Activated CD8-positive, alpha-beta T cell treated with anti-CD3 and anti-CD28 coated beads for 36 hours (primary cell): ENCODE measurements around the gene OFD1. TPM values are rescaled to one million over a fixed set of nuclear protein-coding genes. Genes with fewer than 3 reads are reported as not detected.

Source experiments
- ATAC-seq: fragments of 200-7000 bp; cut with Tn5 transposase; one replicate; pipeline ENCODE4 v1.10.0; 2021; ENCODE audit warnings: mild to moderate bottlenecking, moderate library complexity
- CTCF ChIA-PET: fragments of 350-600 bp; sonication (Branson Sonifier 250); formaldehyde crosslinking; loops from one replicate; lab custom pipeline; 2021; ENCODE audit warnings: antibody characterized with exemption; lab: Charles Lee
- POLR2A ChIA-PET: fragments of 350-600 bp; sonication (Branson Sonifier 250); formaldehyde crosslinking; loops from one replicate; lab custom pipeline; 2021; ENCODE audit warnings: antibody characterized with exemption; lab: Charles Lee
- DNase-seq: peaks from one replicate; pipeline ENCODE4 v3.0.0-alpha.2; 2020
- H3K27ac Mint-ChIP-seq: one replicate; pipeline ENCODE4 v1.8.0; 2021; ENCODE audit warnings: mild to moderate bottlenecking, mixed read lengths
- H3K27me3 Mint-ChIP-seq: one replicate; pipeline ENCODE4 v1.8.0; 2021; ENCODE audit warnings: mixed read lengths
- H3K36me3 Mint-ChIP-seq: one replicate; pipeline ENCODE4 v1.8.0; 2021; ENCODE audit warnings: low read depth, mixed read lengths
- H3K4me1 Mint-ChIP-seq: one replicate; pipeline ENCODE4 v1.8.0; 2021; ENCODE audit warnings: low read depth, mixed read lengths
- H3K4me3 Mint-ChIP-seq: one replicate; pipeline ENCODE4 v1.8.0; 2021; ENCODE audit warnings: mild to moderate bottlenecking, moderate library complexity, mixed read lengths
- H3K9me3 Mint-ChIP-seq: one replicate; pipeline ENCODE4 v1.8.0; 2021; ENCODE audit warnings: mixed read lengths
- CTCF ChIP-seq: fragments of 200-600 bp; IDR thresholded peaks from one replicate; pipeline ENCODE4 v1.8.0; 2022; ENCODE audit warnings: antibody characterized with exemption, mild to moderate bottlenecking
- intact Hi-C: fragments of 100-400 bp; cut with micrococcal nuclease; formaldehyde crosslinking; loops from one replicate; pipeline ENCODE4 v1.10.0; 2022
- total RNA-seq, 2 experiments: library from RNA; stranded (reverse); gene quantifications; one replicate each; pipeline ENCODE4 v1.2.3, GENCODE V29; 2021

The OFD1 gene
- total RNA-seq, 2 experiments from 2014 or later = 32.4 to 34.5 TPM

- CTCF ChIA-PET = interaction anchor here (0.9 to 1.8 kb wide), 3 partner anchors 9 to 741 kb away, joined by 3 to 7 read pairs (median 3); no protein-coding TSS in a partner anchor
- POLR2A ChIA-PET = interaction anchor here (0.9 to 3.3 kb wide), 7 partner anchors 11 to 623 kb away, joined by 3 to 19 read pairs (median 3); partner anchors contain the start of genes OFD1 and TRAPPC2
- Mint-ChIP-seq H3K27me3 (no peaks in the 10 kb centered on the region), H3K27ac (peak overlapping the region; percentile 97), H3K4me3 (peak overlapping the region; percentile 84), H3K9me3 (no peaks in the 10 kb centered on the region), H3K36me3 (peaks cover 24% of the 10 kb centered on the region), H3K4me1 (peaks cover 61% of the 10 kb centered on the region)
- DNase-seq = peak; percentile 12
- ATAC-seq = peak; percentile 25
- TF ChIP-seq CTCF = no peak
- intact Hi-C loops = loop anchor here (10.0 kb wide), 1 partner anchor 46 kb away; the partner anchor contains the start of genes OFD1 and TRAPPC2
These were observed 46.1 kb upstream of the OFD1 start for GRCh38 chrX:13688384-13688957.

GRCh38 chrX:13688958-13689740 is 45.4 kb upstream of the OFD1 start, which contains the start of gene RAB9A:
TSS of gene RAB9A (plus strand) at chrX:13689128. CDS start at chrX:13708747, 19,619 bp downstream.
- H3K27ac Mint-ChIP-seq = peak within 1 kb of the TSS; percentile 97
- H3K4me3 Mint-ChIP-seq = peak within 1 kb of the TSS; percentile 84
- ATAC-seq (peak; percentile 87), DNase-seq (peak; percentile 82)
- intact Hi-C loops = loop anchor here (10.0 kb wide), 1 partner anchor 46 kb away; the partner anchor contains the start of genes OFD1 and TRAPPC2
- no peaks in the 10 kb centered on the region for H3K27me3 Mint-ChIP-seq
- H3K9me3 Mint-ChIP-seq = no peaks in the 10 kb centered on the region
- POLR2A ChIA-PET = interaction anchor here (0.9 to 3.3 kb wide), 7 partner anchors 12 to 624 kb away, joined by 3 to 19 read pairs (median 3); partner anchors contain the start of genes OFD1 and TRAPPC2
- H3K4me1 Mint-ChIP-seq = peaks cover 62% of the 10 kb centered on the region
- no peak for TF ChIP-seq CTCF
- CTCF ChIA-PET = interaction anchor here (0.9 to 1.8 kb wide), 3 partner anchors 8 to 742 kb away, joined by 3 to 7 read pairs (median 3); no protein-coding TSS in a partner anchor
- H3K36me3 Mint-ChIP-seq = peaks cover 24% of the 10 kb centered on the region

- Mint-ChIP-seq H3K36me3 (peaks cover 24% of the 10 kb centered on the region), H3K27ac (peak overlapping the region; percentile 97), H3K27me3 (no peaks in the 10 kb centered on the region), H3K4me3 (peak overlapping the region; percentile 84), H3K4me1 (peaks cover 61% of the 10 kb centered on the region), H3K9me3 (no peaks in the 10 kb centered on the region)
- CTCF ChIA-PET = interaction anchor here (1.3 kb wide), 1 partner anchor 27 kb away, joined by 4 read pairs; no protein-coding TSS in a partner anchor
- ATAC-seq = no peak
- POLR2A ChIA-PET = interaction anchor here (1.7 to 2.5 kb wide), 2 partner anchors 33 to 45 kb away, joined by 3 to 12 read pairs; partner anchors contain the start of genes OFD1 and TRAPPC2
- TF ChIP-seq CTCF = no peak
- intact Hi-C loops = loop anchor here (5.0 to 10.0 kb wide), 2 partner anchors 32 to 45 kb away; partner anchors contain the start of genes OFD1 and TRAPPC2
- no peak for DNase-seq
These were observed 44.8 kb upstream of the OFD1 start for GRCh38 chrX:13689741-13690211.

- CTCF ChIA-PET = interaction anchor here (1.3 to 1.6 kb wide), 2 partner anchors 29 to 32 kb away, joined by 4 to 5 read pairs; no protein-coding TSS in a partner anchor
- Mint-ChIP-seq H3K36me3 (peaks cover 31% of the 10 kb centered on the region), H3K4me1 (peaks cover 61% of the 10 kb centered on the region), H3K27me3 (no peaks in the 10 kb centered on the region), H3K27ac (peak overlapping the region; percentile 97), H3K9me3 (no peaks in the 10 kb centered on the region), H3K4me3 (peak overlapping the region; percentile 84)
- intact Hi-C loops = loop anchor here (5.0 kb wide), 1 partner anchor 34 kb away; no protein-coding TSS in a partner anchor
- POLR2A ChIA-PET = interaction anchor here (1.1 kb wide), 1 partner anchor 13 kb away, joined by 3 read pairs; no protein-coding TSS in a partner anchor
- no peak for TF ChIP-seq CTCF
- DNase-seq = peak; percentile 24
- no peak for ATAC-seq
These were observed 43.7 kb upstream of the OFD1 start for GRCh38 chrX:13690836-13691235.
